G401 (cell line): ENCODE results near the gene CELF2. TPM values are rescaled to one million over a fixed set of nuclear protein-coding genes. Genes with fewer than 3 reads are reported as not detected.
"Not testable (repeated sequence)": the region's sequence is repeated elsewhere in the genome, so short reads cannot be mapped to it uniquely, and the experiment has no call there.

Experiments used
- DNase-seq: peaks from one replicate; pipeline ENCODE4 v3.0.0-alpha.2; 2015; ENCODE audit warnings: low spot score
- in situ Hi-C: cut with HindIII; loops from 2 replicates; pipeline ENCODE4 v1.10.0; 2016; ENCODE audit warnings: low sequenced_read_pairs, mixed read lengths
- total RNA-seq: library from RNA; depleted of rRNA; stranded (reverse); fragments of >200 nt; shearing (Covaris generic); gene quantifications from 2 replicates; pipeline ENCODE4 v1.2.3, GENCODE V29; 2014

The CELF2 gene
- total RNA-seq, 1 experiment from 2014 or later = 0.51 TPM

- peak; percentile 39 for DNase-seq
- in situ Hi-C loops = no loop called here
These were observed 160.3 kb downstream of the CELF2 start for GRCh38 chr10:11177926-11178471.

- in situ Hi-C loops = no loop called here
- no peak for DNase-seq
These were observed 161.2 kb downstream of the CELF2 start for GRCh38 chr10:11178606-11179515.

DNA sequence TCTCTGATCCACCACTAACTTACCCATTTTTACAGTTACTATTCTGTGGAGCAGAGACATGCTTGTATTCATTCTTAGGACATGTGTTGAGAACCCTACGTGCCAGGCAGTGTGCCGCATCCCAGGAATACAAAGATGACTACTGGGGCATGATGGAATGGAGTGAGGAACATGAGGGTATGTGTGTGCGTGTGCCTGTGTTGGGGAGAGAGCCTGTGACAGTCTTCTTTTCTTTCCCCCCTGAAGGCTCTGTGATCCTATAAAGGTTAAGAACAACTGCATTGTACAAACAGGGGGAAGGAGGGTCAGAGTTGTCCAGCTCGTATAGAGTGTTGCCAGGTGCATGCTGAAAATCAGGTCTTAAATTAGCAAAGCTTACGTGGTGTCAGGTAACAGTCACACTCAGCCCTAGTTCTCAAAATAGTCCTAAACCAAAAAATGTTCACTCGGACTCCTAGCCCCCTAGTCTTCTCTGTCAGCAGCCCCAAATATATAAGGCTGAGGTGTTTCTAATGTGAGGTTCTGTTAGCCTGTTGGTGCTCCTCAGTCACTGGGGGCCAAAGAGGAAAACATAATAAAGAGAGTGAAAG is 161.9 kb downstream of the CELF2 start:
- in situ Hi-C loops = no loop called here
- no peak for DNase-seq

- in situ Hi-C loops = no loop called here
- no peak for DNase-seq
These were observed 162.6 kb downstream of the CELF2 start for GRCh38 chr10:11180228-11180627.

GRCh38 chr10:11181978-11182377 is 164.3 kb downstream of the CELF2 start:
- in situ Hi-C loops = no loop called here
- DNase-seq = peak; percentile 34

- in situ Hi-C loops = no loop called here
These were observed 165.3 kb downstream of the CELF2 start for GRCh38 chr10:11183015-11183414.

DNA sequence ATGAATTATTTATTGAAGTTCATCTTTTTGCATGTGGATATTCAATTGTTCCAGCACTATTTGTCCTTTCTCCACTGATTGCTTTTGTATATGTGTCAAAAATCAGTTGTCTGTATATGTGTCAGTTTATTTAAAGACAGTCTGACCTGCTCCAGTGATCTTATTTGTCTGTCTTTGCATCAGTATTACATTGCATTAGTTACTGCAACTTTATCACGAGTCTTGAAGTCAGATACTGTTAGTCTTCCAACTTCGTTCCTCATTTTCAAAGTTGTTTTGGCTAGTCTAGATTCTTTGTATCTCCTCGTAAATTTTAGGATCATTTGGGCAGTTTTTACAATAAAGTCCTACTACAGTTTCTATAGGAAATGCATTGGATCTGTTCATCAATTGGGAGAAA is 166.4 kb downstream of the CELF2 start:
- in situ Hi-C loops = no loop called here
- DNase-seq = no peak

More at GRCh38 chr10:11183015-11183414, 165.3 kb downstream of the CELF2 start:
- no peak for DNase-seq

GRCh38 chr10:11185128-11185665 is 167.5 kb downstream of the CELF2 start:
- in situ Hi-C loops, DNase-seq: not testable (repeated sequence)

- in situ Hi-C loops = no loop called here
- no peak for DNase-seq
These were observed 168.7 kb downstream of the CELF2 start for GRCh38 chr10:11186374-11186773.

DNA sequence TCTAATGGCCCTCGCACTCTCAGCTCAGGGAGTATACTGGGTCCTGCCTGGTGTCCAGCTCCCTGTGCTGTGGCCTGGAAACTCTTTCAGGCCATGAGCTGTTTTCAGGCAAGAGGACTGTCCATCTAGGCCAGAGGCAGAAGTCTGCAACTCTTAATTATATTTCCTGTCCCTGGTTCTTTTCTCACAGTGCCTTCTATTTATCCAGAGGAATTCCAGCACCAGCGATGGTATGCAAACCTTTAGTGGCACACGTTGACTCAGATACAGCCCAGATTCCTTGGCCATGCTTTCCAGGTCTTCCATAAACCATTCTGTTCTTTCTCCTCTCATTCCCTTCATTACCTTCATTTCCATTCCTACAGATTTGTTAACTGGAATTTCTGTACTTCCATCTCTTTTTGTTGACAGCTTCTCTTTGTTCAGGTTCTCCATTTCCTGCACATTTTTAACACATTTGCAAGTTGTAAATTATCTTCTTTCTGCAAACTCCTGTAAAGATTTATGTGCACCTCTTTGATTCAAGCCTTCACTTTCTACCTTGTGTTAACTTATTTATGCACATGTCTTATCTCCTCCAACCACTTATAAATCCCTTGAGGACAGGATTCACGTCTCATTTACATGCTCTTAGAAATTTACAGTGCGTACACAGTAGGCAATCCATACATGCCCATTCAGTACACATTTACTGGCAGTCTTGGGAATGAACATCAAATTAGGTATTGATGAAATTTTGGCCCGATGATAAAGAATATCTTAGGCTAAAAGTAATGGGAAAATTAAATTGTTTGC is 172.1 kb downstream of the CELF2 start:
- in situ Hi-C loops = no loop called here
- no peak for DNase-seq

- in situ Hi-C loops = no loop called here
These were observed 173.5 kb downstream of the CELF2 start for GRCh38 chr10:11191190-11191589.

DNA sequence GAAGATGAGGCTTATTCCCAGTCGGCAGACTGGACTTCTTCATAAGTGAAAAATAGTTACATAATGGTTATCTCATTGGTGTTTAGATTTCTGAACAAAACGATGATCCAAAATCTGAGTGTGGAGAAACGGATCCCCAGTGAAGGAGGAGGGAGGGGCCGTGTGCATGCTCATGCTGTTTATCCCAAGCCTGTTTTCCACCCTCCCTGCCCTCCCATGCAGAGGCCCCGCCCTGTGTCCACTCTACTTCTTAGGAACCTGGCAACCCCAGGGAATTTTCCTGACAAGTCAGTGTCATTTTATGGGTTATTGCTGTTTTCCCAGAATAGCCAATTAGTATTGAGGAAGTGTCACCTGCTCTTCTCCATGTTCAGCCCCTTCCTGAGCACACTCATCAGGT is 174.0 kb downstream of the CELF2 start:
- in situ Hi-C loops = no loop called here
- DNase-seq = no peak

More at GRCh38 chr10:11191190-11191589, 173.5 kb downstream of the CELF2 start:
- no peak for DNase-seq

- no peak for DNase-seq
- in situ Hi-C loops = no loop called here
These were observed 174.8 kb downstream of the CELF2 start for GRCh38 chr10:11192304-11193000.

GRCh38 chr10:11193001-11193551 is 175.4 kb downstream of the CELF2 start:
- no peak for DNase-seq
- in situ Hi-C loops = no loop called here

- DNase-seq = peak; percentile 38
- in situ Hi-C loops = no loop called here
These were observed 177.4 kb downstream of the CELF2 start for GRCh38 chr10:11194859-11195586.

DNA sequence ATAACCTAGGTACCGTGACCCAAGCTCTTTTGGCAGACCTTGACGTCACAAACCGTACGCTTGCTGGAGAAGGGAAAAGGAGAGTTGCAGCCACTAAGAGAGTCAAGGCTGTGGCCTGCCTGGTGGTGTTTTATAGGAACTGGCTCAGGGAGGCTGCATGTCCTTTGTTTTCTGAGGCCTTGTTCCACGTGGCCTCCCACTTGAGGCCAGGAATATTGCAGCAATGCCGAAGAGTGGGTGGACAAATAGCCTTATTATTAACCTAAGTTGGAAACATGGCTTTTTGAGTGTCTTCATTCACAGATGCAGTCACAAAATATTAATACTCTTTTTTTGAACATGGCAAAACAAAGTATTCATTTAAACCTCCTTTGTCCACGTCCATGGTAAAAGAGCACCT is 178.0 kb downstream of the CELF2 start:
- in situ Hi-C loops = no loop called here
- DNase-seq = no peak

DNA sequence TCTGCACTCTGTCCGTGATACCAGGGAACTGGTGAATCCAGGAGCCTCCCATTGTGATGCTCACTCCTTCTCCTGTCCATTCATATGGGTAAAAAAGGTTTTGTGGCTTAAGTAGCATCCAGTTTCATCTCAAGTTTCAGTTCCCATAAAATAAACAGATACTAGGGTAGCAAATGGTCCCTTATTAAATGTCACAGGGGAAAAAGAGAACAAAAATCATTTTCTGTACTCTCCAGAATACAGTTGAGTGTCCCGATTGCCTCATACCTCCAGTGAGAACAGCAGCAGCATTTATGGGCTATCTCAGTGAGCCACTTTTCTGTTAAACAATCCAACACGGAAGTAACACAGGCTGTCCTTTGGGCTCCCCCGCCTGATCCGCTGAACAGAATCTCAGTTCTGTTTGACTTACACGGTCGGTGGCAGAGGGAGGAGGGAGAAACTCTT is 179.6 kb downstream of the CELF2 start:
- in situ Hi-C loops = no loop called here
- DNase-seq = no peak

GRCh38 chr10:11197878-11198277 is 180.2 kb downstream of the CELF2 start:
- no peak for DNase-seq
- in situ Hi-C loops = no loop called here
